Activated naive CD4-positive, alpha-beta T cell treated with anti-CD3 and anti-CD28 coated beads, Interleukin-2, amount 50 U/mL, for 16 hours (primary cell): ENCODE results near the gene PIM2.
A peak's percentile ranks its signal among the peaks of the same experiment; 100 is the strongest.
"Not testable (repeated sequence)": the region's sequence is repeated elsewhere in the genome, so short reads cannot be mapped to it uniquely, and the experiment has no call there.

ENCODE experiments used
- DNase-seq: peaks from one replicate; pipeline ENCODE4 v3.0.0-alpha.2; 2020

Gene PIM2

DNA sequence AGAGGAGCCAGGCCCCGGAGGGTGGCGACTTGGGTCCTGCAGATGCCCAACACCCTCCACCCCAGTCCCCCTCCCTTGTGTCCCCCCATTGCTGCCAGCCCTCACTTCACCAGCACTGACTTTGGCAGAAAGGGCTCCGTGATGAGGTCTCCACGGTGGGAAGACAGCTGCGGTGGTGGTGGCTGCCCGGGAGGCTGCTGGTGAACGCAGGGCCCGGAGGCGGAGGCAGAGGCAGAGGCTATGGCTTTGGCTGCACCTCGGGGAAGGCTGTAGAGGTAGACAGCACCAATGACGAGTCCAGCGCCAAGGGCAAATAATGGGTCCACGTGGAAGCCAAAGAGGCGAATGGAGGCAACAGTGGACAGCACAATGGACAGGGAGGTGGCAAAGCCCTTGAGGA is 14.2 kb downstream of the PIM2 start:
- DNase-seq, result no peak

DNA sequence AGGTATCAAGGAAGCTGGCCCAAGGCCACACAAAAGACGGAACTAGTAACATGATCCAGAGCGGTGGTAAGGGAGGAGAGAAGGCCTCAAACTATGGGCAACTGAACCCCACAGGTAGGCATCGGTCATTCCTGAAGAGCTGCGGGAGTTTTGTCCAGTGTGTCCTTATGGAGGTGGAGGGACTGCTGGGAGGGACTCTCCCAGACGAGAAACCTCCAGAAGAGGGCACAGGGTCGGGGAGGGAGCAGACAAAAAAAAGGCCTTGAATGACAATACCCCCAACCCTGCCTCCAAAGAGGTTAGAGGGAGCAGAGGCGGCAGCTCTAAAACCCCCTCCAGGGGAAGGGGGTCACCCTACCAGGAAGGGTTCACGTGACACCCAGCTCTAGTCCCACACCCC is 14.6 kb downstream of the PIM2 start:
- no peak for DNase-seq

DNA sequence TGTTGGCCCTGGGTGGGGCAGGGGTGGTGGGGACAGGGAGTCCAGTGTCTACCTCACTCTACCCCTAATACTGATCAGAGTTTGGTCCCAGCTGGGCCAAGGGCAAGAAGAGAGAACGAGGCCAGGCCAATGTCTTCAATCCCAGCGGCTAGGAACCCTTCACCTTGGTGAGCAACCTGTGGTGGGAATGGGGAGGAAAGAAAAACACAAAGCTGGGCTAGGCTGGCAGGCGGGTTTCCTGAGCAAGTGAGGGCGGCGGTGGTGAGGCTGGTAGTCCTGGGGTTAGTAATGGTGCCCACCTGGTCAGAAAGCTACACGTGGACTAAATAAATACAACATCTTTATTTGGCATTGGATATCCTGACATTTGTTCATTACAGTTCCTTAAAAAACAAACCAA is 15.5 kb downstream of the PIM2 start:
- no peak for DNase-seq

DNA sequence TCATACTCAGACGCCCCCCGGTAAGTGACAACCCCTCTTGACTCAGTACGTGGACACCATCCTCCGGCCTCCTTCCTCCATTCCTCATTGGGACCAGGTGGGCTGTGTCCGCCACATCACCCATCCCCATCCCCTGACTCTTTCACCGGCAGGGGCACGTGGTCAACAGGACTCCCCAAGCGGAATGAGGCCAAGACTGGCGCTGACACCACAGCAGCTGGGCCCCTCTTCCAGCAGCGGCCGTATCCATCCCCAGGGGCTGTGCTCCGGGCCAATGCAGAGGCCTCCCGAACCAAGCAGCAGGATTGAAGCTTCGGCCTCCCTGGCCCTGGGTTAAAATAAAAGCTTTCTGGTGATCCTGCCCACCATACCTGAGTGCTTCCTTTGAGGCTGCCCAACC is 16.0 kb downstream of the PIM2 start:
- DNase-seq, result no peak

DNA sequence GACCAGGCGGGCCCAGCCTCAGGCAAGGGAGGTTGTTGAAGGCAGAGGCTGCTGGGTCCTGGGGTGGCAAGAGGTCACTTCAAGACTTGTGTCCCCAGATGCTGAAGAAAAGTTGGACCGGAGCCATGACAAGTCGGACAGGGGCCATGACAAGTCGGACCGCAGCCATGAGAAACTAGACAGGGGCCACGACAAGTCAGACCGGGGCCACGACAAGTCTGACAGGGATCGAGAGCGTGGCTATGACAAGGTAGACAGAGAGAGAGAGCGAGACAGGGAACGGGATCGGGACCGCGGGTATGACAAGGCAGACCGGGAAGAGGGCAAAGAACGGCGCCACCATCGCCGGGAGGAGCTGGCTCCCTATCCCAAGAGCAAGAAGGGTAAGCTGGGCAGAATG is 16.7 kb downstream of the PIM2 start:
- DNase-seq, result no peak

DNA sequence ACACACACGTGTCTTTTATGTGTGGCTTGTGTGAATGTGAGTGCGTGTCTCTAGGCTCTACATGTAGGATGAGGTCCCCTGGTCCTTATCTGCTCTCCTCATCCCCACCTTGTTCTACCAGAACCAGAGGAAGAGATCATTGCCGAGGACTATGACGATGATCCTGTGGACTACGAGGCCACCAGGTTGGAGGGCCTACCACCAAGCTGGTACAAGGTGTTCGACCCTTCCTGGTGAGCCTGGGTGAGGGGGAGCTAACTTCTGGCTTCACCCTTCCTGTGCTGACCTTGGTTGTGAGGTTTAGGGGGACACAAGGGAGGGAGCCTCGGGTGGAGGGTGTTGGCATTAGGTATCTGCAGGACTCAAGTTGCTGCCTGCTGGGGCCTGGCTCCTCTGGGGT is 17.8 kb downstream of the PIM2 start:
- DNase-seq, result no peak

DNA sequence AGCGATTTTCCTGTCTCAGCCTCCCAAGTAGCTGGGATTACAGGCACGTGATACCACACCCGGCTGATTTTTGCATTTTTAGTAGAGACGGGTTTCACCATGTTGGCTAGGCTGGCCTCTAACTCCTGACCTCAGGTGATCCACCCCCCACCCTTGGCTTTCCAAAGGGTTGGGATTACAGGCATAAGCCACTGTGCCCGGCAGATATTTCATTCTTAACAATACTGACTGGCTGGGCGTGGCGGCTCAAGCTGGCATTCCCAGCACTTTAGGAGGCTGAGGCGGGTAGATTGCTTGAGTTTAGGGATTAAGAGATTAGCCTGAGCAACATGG is 19.8 kb downstream of the PIM2 start:
- DNase-seq, result no peak

DNA sequence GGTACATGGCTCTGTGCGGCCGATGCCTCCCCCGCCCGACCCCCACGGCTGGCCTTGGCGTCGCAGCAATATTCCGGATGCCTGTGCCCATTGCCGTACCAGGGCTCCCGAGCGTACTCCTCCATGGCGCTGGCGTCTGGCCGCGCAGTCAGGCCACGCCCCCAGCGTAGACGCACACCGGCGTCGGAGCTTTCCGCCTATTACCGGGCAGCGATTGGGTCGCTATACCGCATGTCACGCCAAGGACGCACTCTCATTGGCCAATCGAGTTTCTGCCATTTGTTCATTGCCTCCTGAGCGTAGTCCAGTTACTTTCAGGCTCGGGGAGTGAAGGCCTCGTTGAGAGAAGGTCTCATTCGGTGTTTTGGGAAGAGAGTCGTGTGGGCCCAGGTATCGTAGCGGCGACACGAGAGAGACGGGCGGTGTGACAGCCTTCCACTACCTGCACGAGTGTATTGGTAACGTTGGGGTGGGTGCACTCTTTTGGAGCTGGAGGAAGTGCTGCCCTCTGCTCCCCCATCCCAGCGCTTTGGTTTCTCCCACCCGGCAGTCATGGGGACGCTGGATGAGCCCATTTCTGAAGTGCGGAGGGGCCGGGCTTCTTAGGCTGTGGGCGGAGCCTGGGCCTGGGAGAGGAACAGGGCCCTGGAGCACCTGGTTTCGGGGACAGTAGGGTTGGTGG is 21.1 kb downstream of the PIM2 start, which contains the start of the genes PQBP1 and TIMM17B:
Gene PQBP1 (plus strand): TSS at position 306 of the 682 bp plus-strand sequence. CDS start 580 bp downstream, outside the sequence.
Gene TIMM17B (minus strand): TSS at position 144 of the 682 bp plus-strand sequence. CDS start 19 bp downstream, at position 125.
- DNase-seq, result peak; percentile 87

DNA sequence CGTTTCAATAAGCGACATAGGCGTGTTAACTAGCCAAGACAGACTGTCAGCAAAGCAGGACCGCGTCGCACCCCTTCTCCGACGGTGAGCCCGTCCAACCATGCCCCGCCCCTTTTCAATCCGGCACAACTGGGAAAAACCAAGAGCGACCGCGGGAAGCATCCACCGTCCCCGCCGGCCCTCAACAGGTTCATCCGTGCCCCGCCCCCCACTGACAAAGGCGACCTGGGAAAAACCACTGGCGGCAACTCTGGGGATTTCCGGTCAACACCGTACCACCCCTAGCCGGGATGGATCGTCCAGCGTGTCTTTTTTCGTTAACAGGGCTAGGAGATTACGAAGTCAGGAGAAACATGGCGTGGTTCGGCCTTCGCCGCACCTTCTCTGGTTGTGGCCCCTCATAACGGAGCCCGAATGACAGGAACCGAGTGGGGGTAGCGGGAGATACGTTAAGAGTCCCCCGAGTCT is 21.6 kb downstream of the PIM2 start:
- DNase-seq, result peak; percentile 62

DNA sequence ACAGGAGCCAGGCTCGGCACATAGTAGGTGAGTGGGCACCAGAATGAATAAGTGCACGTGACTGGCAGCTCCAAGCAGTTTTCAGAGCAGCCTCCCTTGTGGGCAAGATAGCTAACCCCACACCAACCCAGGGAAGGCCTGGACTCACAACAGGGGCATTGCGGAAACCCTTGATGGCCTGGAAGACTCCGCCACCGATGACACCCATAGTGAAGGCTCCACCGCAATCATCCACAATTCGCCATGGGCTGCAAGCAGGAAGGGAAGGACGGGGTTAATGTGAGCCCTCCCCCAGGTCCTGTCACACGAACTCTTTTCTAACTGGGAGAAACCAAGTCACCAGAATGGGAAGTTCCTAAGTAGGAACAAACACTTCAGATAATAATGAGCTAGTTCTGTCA is 22.2 kb downstream of the PIM2 start:
- DNase-seq, result no peak

DNA sequence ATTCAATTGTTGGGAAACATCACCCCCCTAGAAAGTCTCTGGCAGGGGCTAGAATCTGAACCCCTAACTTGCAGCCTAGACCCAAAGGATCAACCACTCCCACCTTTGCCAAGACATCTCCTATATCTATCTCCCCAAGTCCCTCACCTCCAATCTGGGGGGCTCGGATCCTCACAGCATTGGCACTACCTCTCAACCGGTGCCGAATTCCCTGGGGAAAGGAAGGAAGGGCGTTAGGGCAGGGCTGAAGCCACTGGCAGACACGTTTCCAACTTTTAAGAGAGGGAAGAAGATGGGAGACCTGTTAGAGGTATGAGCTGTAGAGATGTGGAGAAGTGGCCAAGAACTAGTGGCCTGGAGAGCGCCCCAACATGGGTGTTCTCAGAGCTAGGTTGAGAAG is 23.9 kb downstream of the PIM2 start:
- DNase-seq, result no peak

DNA sequence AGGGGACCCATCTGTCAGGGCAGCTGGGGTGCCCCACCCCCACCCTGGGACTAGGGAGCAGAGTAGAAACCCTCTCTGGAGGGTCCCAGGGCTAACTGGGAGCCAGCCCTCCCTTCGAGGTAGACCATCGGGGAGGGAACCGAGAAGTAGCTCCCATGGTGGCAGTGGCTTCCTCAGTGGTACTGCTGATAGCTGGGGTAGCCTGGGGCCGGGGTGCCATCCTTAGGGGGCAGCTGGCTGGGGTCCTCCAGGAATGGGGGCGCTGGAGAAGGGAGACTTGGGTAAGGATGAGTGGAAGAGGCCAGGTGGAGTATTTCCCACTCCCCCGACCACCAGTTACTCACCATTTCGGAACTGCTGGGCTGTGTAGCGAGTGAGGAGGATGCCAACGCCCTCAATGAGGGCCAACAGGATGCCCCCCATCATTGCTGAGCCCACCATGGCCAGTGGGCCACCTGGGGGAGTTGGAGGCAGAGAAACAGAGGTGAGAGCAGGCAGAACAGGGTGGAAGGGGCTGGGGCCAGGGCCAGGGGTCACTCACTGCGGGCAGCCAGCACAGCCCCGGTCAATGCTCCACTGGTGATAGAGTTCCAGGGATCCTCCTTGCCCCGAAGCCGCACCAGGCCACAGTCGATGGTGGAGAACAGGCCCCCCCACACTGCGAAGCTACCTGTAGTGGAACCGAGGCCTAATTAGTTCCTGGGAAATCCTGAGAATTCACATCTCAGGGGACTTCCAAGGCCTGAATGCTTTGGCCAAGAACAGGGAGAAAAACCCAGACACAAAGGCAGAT is 25.1 kb downstream of the PIM2 start:
- DNase-seq, result no peak

DNA sequence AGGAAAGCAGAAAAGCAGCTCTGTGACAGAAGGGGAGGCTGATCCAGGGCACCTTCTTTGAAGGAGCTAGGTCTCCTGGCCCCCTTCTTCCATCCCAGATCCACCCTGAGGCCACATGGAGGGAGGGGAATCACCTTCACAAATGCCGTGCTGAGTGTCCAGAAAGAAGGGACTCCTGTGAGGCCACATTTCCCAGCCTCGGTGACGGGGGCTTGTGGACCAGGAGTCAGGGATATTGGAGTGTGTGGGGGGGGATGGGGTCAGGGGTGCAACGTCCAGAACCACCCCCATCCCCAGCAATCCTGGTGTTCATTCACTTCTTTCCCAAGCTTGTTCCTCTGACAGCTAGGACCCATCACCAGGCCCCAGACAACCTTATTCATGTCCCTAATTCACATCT is 25.9 kb downstream of the PIM2 start:
- DNase-seq, result no peak

DNA sequence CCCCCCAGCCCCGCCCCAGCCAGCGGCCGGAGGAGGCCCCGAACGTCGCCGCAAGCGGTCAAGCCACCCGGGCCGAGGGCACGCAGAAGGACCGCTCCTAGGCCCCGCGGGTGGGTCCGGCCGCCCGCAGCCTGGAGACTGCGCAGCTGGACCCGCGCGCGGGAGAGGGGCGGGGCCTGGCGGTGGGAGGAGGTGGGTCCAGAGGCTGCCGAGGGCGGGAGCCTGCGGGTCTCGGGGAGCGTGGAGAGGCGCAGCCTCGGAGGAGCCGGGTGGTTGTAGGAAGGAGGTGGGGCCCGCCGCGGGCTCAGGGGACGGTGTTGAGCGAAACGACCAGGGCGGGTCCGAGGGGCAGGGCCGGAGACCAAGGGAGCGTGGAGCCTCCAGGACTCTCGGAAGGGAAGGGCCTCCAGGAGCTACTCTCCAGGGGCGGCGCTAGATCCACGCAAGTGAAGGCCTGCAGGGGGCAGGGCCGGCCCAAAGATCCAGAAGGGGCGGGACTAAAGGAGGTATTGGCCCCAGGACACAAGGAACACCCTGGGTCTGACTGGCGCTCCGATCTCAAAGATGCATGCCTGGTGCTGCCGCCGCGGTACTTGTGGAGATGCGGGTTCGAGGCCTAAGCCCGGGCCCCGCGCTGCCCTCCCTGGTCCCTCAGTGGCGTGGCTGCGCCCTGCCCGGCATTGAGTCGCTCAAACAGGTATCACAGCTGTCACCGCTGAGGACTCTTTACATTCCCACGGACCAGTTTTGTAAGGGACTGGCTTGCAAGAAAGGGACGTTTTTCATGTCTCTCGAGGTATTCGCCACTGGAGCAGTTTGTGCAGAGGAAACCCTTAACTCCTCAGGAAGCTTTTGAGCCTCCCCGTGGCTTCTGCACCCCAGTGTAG is 27.2 kb downstream of the PIM2 start:
- peak; percentile 74 for DNase-seq

DNA sequence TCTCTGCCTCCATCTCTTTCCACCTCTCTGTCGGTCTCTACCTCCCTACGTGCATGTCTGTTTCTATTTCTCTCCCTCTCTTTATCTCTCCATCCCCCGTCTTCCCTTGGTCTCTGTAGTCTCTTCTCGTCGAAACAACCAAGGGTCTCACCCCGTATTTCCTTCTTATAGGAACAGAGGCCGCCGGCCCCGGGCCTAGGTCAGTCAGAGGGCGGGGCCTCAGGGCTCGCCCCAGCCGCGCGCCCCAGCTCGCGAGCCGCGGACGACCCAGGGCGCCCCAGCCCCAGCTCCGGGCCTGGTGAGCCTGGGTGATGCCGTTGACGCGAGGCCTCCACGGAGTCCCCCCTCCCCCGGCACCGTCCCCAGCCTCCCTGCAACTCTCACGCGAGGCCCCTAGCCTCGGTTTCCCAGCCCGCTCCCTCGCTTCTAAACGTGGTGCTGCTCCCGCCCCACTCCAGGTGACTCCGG is 27.9 kb downstream of the PIM2 start:
- no peak for DNase-seq

DNA sequence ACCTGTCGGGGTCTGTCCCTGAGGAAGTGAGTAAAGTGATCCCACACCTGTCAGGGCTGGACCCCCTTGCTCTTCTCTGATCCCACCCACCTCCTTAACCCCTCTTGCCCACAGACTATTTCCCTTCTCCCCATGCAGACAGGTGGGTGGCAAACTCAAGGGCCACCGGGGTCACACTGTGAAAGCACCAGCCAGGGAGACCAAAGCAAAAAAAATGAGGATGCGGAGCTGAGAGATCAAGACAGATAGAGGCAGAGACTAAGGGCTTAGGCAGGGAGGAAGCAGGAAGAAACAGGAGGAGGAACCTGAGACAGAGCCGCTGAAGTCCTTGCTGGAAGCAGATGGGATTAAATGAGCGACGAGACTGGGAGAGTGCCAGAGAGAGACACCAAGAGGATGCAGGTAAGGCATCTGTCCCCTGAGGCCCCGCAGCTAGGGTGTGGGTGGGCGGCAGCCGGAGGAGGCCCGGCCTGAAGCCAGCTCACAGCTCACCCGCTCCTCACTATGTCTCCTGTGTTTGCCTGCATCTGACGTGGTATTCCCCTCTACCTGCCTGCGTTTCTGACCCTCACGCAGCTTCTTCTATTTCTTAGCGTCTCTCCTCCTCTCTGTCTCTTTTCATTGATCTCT is 28.4 kb downstream of the PIM2 start:
- peak; percentile 29 for DNase-seq

DNA sequence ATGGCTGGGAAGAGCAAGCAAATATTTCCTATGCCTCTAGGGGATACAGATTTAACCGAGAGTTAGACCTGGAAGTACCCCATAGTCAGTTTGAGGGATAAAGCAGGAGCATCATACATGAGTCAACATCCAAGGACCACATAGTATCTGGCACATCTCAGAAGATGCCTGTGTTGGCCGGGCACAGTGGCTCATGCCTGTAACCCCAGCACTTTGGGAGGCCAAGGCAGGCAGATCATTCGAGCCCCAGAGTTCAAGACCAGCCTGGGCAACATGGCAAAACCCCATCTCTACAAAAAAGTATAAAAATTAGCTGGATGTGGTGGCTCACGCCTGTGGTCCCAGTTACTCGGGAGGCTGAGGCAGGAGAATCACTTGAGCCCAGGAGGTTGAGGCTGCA is 32.2 kb downstream of the PIM2 start:
- not testable (repeated sequence) for DNase-seq

DNA sequence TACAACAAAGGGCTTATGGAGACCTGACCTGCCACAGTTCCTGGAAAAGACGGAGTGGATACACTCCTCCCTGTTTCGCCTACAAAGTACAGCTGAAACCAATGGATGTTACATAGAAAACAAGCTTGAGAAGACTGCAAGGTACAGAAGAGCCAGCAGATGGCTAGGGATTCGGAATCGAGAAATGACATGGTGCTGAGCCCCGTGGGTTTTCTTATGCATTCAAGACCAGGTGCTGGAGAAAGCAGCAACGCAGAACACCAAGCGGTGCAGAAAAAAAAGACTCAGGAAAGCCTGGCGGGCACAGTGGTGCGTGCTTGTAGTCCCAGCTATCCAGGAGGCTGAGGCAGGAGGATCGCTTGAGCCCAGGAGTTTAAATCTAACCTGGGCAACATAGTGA is 35.1 kb downstream of the PIM2 start:
- no peak for DNase-seq

DNA sequence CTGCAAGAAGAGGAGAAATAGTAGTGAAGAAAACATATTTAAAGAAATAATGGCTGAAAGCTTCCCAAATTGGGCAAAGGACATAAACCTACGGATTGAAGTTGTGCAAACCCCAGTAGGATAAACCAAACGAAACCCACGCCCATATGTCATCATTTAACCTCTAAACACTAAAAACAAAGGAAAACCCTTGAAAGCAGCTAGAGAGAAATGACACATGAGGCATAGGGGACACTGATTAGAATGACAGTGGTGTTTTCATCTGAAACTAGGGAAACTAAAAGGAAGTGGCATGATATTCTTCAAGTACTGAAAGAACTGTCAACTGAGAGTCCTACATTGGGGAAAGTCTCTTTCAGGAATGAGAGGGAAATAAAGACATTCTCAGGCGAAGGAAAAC is 41.9 kb downstream of the PIM2 start:
- DNase-seq, result not testable (repeated sequence)

DNA sequence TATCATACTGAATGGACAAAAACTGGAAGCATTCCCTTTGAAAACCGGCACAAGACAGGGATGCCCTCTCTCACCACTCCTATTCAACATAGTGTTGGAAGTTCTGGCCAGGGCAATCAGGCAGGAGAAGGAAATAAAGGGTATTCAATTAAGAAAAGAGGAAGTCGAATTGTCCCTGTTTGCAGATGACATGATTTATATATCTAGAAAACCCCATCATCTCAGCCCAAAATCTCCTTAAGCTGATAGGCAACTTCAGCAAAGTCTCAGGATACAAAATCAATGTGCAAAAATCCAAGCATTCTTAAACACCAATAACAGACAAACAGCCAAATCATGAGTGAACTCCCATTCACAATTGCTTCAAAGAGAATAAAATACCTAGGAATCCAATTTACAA is 46.8 kb downstream of the PIM2 start:
- DNase-seq, result not testable (repeated sequence)

DNA sequence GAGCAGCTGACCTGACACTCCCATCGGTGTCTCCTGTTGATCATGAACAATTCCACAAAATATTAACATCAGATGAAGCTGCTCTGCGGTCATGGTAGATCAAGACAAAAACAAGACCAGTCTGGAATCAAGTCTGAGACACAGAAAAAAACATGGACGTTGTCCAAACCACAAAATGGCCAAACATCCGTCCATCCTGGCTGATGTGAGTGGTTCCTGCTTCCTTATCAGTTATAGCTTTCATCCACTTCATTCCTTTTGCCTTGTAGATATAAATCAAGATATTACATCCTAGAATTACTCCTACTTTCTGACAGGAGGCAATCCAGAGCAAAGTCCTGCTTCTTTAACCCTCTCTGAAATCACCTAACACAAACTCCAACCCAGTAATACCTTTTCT is 54.6 kb downstream of the PIM2 start:
- no peak for DNase-seq
